OCI-LY1 (cell line): ENCODE results near the gene DSE.

Source experiments
- EZH2 ChIP-seq: fragments of 200-600 bp; sonication (generic), shearing (Covaris generic); IDR thresholded peaks from 2 replicates; pipeline ENCODE4 v1.8.0; 2017; ENCODE audit warnings: borderline replicate concordance, mixed run types, mild to moderate bottlenecking, antibody characterized with exemption, low read length, moderate library complexity, mixed read lengths
- TF ChIP-seq, protein P1 (sequence below): fragments of 200-600 bp; sonication (generic), shearing (Covaris generic); IDR thresholded peaks from 2 replicates; pipeline ENCODE4 v1.5.1; 2017; ENCODE audit warnings: mild to moderate bottlenecking, antibody characterized with exemption, low read length, moderate library complexity, mixed read lengths

DNA sequence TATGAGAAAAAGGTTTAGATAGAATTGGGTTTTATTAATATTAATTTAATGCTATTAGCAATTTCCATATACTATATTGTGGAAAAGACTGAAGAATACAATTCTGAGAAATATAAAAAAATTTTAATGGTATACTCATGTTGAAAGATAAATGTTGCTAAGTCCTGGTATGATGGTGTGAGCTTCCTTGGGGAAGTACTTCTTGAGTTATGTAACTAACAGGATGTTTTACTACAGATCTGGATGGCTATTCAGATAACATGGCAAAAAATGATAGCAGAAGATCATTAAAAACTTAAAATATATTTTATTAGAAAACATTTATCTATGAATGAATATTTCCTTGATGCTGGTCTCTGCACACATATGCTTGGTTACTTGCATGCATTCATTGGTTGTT, 66.9 kb downstream of the DSE start:
- TF ChIP-seq, protein P1, sequence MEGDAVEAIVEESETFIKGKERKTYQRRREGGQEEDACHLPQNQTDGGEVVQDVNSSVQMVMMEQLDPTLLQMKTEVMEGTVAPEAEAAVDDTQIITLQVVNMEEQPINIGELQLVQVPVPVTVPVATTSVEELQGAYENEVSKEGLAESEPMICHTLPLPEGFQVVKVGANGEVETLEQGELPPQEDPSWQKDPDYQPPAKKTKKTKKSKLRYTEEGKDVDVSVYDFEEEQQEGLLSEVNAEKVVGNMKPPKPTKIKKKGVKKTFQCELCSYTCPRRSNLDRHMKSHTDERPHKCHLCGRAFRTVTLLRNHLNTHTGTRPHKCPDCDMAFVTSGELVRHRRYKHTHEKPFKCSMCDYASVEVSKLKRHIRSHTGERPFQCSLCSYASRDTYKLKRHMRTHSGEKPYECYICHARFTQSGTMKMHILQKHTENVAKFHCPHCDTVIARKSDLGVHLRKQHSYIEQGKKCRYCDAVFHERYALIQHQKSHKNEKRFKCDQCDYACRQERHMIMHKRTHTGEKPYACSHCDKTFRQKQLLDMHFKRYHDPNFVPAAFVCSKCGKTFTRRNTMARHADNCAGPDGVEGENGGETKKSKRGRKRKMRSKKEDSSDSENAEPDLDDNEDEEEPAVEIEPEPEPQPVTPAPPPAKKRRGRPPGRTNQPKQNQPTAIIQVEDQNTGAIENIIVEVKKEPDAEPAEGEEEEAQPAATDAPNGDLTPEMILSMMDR, result no peak
- no peak for TF ChIP-seq EZH2
